GM23338 (cell line): ENCODE data around the gene SGK1. TPM values are rescaled to one million over a fixed set of nuclear protein-coding genes. Genes with fewer than 3 reads are reported as not detected.

Experiments used
- ATAC-seq: fragments of 200-7000 bp; cut with Tn5 transposase; 3 replicates; pipeline ENCODE4 v1.9.1; 2020
- DNase-seq: peaks from one replicate; pipeline ENCODE4 v3.0.0-alpha.2; 2015; ENCODE audit warnings: low spot score
- H2AFZ ChIP-seq: fragments of 200-600 bp; sonication (generic); 2 replicates; pipeline ENCODE4 v1.8.0; 2016; ENCODE audit warnings: antibody characterized with exemption, mild to moderate bottlenecking, moderate library complexity
- H3F3A ChIP-seq: fragments of 200-600 bp; sonication (generic); replicated peaks from 2 replicates; pipeline ENCODE4 v1.8.0; 2017; ENCODE audit warnings: antibody characterized with exemption, mixed run types, low read depth
- H3K27ac ChIP-seq: fragments of 200-600 bp; sonication (generic); 2 replicates; pipeline ENCODE4 v1.6.1; 2016; ENCODE audit warnings: low read depth
- H3K27me3 ChIP-seq: fragments of 200-600 bp; sonication (generic); 2 replicates; pipeline ENCODE4 v1.8.0; 2016; ENCODE audit warnings: mild to moderate bottlenecking, mixed run types, moderate library complexity; ENCODE audit not compliant: insufficient read depth
- H3K36me3 ChIP-seq: fragments of 200-600 bp; sonication (generic); 2 replicates; pipeline ENCODE4 v1.8.0; 2016; ENCODE audit warnings: mild to moderate bottlenecking; ENCODE audit not compliant: insufficient read depth
- H3K4me1 ChIP-seq: fragments of 200-600 bp; sonication (generic); 2 replicates; pipeline ENCODE4 v1.8.0; 2016; ENCODE audit warnings: mild to moderate bottlenecking, moderate library complexity; ENCODE audit not compliant: insufficient read depth
- H3K4me2 ChIP-seq: fragments of 200-600 bp; sonication (generic); 2 replicates; pipeline ENCODE4 v1.7.1; 2017; ENCODE audit warnings: mixed run types
- H3K4me3 ChIP-seq: fragments of 200-600 bp; sonication (generic); 2 replicates; pipeline ENCODE4 v1.6.1; 2016; ENCODE audit warnings: mixed run types
- H3K79me2 ChIP-seq: fragments of 200-600 bp; sonication (generic); replicated peaks from 2 replicates; pipeline ENCODE4 v1.8.0; 2017; ENCODE audit warnings: mild to moderate bottlenecking; ENCODE audit not compliant: insufficient read depth
- H3K9me2 ChIP-seq: fragments of 200-600 bp; sonication (generic); 2 replicates; pipeline ENCODE4 v1.8.0; 2017; ENCODE audit not compliant: insufficient read depth
- H4K20me1 ChIP-seq: fragments of 200-600 bp; sonication (generic); replicated peaks from 2 replicates; pipeline ENCODE4 v1.8.0; 2017; ENCODE audit warnings: mild to moderate bottlenecking; ENCODE audit not compliant: insufficient read depth
- H3K27ac Mint-ChIP-seq: 2 replicates; pipeline ENCODE4 v1.8.0; 2020; ENCODE audit warnings: inconsistent platforms, mild to moderate bottlenecking, moderate library complexity, mixed read lengths
- H3K27me3 Mint-ChIP-seq: 3 replicates; pipeline ENCODE4 v1.8.0; 2022; ENCODE audit warnings: low read depth, mild to moderate bottlenecking, moderate library complexity, mixed read lengths, inconsistent platforms; ENCODE audit not compliant: insufficient read depth, poor library complexity
- H3K36me3 Mint-ChIP-seq: 3 replicates; pipeline ENCODE4 v1.8.0; 2021; ENCODE audit warnings: low read depth, mild to moderate bottlenecking, inconsistent platforms, moderate library complexity, mixed read lengths
- H3K4me1 Mint-ChIP-seq: 3 replicates; pipeline ENCODE4 v1.8.0; 2020; ENCODE audit warnings: mild to moderate bottlenecking, inconsistent platforms, mixed read lengths
- H3K4me3 Mint-ChIP-seq: 3 replicates; pipeline ENCODE4 v1.8.0; 2021; ENCODE audit warnings: moderate library complexity, mild to moderate bottlenecking, inconsistent platforms, mixed read lengths
- H3K9me3 Mint-ChIP-seq: 3 replicates; pipeline ENCODE4 v1.8.0; 2020; ENCODE audit warnings: moderate library complexity, mild to moderate bottlenecking, inconsistent platforms, mixed read lengths
- CREB1 ChIP-seq: fragments of 250-450 bp; sonication (Bioruptor Pico); IDR thresholded peaks from 2 replicates; pipeline ENCODE4 v1.5.0; 2020; ENCODE audit warnings: low read depth, mild to moderate bottlenecking, moderate library complexity
- JUNB ChIP-seq: IDR thresholded peaks from one replicate; pipeline ENCODE4 v1.6.1; 2016; ENCODE audit warnings: antibody characterized with exemption; ENCODE audit not compliant: unreplicated experiment
- NANOG ChIP-seq: IDR thresholded peaks from 2 replicates; pipeline ENCODE4 v1.6.1; 2016; ENCODE audit warnings: antibody characterized with exemption, borderline replicate concordance
- POLR2AphosphoS5 ChIP-seq: IDR thresholded peaks from 2 replicates; pipeline ENCODE4 v1.6.1; 2016; ENCODE audit warnings: antibody characterized with exemption, low read depth
- ZNF331 ChIP-seq: fragments of 250-450 bp; sonication (Bioruptor Pico); IDR thresholded peaks from 2 replicates; pipeline ENCODE4 v1.5.0; 2020; ENCODE audit warnings: low read depth, mild to moderate bottlenecking, moderate library complexity
- polyA plus RNA-seq: library from polyadenylated mRNA; unstranded; fragments of >200 nt; fragmentation: Nextera tagmentation; extraction: Ambion mirVana; gene quantifications from 2 replicates; pipeline ENCODE4 v1.2.1, GENCODE V29; 2016
- total RNA-seq: library from RNA; depleted of rRNA; stranded (reverse); fragments of >200 nt; shearing (Covaris generic); gene quantifications from 2 replicates; pipeline ENCODE4 v1.2.3, GENCODE V29; 2014
- TF ChIP-seq, protein P1 (sequence below): IDR thresholded peaks from 2 replicates; pipeline ENCODE4 v1.6.1; 2016; ENCODE audit warnings: antibody characterized with exemption
- TF ChIP-seq, protein P2 (sequence below), 2 experiments: fragments of 200-600 bp in 1 of 2; sonication (generic) in 1 of 2; conservative IDR thresholded peaks; 2 replicates each; pipeline versions ENCODE4 v1.5.1 to v1.6.1; 2016 to 2017; ENCODE audit warnings: antibody characterized with exemption in 2 of 2, low read depth in 2 of 2, mild to moderate bottlenecking in 2 of 2, moderate library complexity in 1 of 2
- TF ChIP-seq, protein P3 (sequence below): fragments of 250-450 bp; sonication (Bioruptor Pico); IDR thresholded peaks from 2 replicates; pipeline ENCODE4 v1.5.0; 2020; ENCODE audit warnings: mild to moderate bottlenecking, moderate library complexity
- TF ChIP-seq, protein P4 (sequence below): IDR thresholded peaks from one replicate; pipeline ENCODE4 v1.6.1; 2018; ENCODE audit warnings: antibody characterized with exemption; ENCODE audit not compliant: unreplicated experiment

The SGK1 gene
- total and polyA plus RNA-seq, 2 experiments from 2014 or later = 16.3 to 37.2 TPM

DNA sequence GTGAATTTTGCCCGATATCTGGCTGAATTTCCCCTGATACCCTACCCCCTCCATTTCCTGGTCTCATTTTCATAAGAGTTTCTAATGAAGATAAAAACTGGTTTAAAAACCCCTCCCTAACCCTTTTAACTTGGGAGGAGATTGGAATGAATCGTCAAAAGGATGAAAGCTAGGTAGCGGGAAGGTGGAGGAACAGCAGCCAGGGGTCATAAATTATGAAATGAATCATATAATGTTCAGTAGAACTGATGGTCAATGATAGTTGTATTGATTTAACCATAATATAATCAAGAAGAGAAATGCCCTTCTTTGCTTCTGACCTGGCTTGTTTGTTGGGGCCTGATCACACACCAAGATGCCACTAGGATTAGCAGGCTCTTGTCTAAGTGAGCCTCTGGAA is 38.5 kb upstream of the SGK1 start:
- ATAC-seq (no peak), DNase-seq (no peak)
- H3K79me2 ChIP-seq = no peaks in the 10 kb centered on the region
- peaks cover 15% of the 10 kb centered on the region; the same call in 1 of the 2 replicates for H3K4me1 ChIP-seq
- H3K4me3 ChIP-seq = no peak overlapping the region
- Mint-ChIP-seq H3K27ac (no peak overlapping the region), H3K36me3 (peaks cover 21% of the 10 kb centered on the region; the same call in 2 of the 3 replicates), H3K4me1 (peaks cover 30% of the 10 kb centered on the region), H3K4me3 (no peak overlapping the region), H3K27me3 (peaks cover 5% of the 10 kb centered on the region), H3K9me3 (peaks cover 19% of the 10 kb centered on the region)
- no peaks in the 10 kb centered on the region for H3K36me3 ChIP-seq
- no peak overlapping the region for H3K4me2 ChIP-seq
- H3K27ac ChIP-seq = no peak overlapping the region
- H2AFZ ChIP-seq = no peak overlapping the region
- H3K9me2 ChIP-seq = 0 out of 2 replicates have a peak, but pooled peaks cover 4% of the 10 kb centered on the region
- H4K20me1 ChIP-seq = no peaks in the 10 kb centered on the region
- H3K27me3 ChIP-seq = no peaks in the 10 kb centered on the region
- TF ChIP-seq, protein P1, sequence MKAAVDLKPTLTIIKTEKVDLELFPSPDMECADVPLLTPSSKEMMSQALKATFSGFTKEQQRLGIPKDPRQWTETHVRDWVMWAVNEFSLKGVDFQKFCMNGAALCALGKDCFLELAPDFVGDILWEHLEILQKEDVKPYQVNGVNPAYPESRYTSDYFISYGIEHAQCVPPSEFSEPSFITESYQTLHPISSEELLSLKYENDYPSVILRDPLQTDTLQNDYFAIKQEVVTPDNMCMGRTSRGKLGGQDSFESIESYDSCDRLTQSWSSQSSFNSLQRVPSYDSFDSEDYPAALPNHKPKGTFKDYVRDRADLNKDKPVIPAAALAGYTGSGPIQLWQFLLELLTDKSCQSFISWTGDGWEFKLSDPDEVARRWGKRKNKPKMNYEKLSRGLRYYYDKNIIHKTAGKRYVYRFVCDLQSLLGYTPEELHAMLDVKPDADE = no peak
- TF ChIP-seq, protein P2, sequence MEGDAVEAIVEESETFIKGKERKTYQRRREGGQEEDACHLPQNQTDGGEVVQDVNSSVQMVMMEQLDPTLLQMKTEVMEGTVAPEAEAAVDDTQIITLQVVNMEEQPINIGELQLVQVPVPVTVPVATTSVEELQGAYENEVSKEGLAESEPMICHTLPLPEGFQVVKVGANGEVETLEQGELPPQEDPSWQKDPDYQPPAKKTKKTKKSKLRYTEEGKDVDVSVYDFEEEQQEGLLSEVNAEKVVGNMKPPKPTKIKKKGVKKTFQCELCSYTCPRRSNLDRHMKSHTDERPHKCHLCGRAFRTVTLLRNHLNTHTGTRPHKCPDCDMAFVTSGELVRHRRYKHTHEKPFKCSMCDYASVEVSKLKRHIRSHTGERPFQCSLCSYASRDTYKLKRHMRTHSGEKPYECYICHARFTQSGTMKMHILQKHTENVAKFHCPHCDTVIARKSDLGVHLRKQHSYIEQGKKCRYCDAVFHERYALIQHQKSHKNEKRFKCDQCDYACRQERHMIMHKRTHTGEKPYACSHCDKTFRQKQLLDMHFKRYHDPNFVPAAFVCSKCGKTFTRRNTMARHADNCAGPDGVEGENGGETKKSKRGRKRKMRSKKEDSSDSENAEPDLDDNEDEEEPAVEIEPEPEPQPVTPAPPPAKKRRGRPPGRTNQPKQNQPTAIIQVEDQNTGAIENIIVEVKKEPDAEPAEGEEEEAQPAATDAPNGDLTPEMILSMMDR (conservative IDR thresholded peaks at IDR 0.05; ENCODE audit: low read depth in 2 of 2) = no peak
- TF ChIP-seq, protein P3, sequence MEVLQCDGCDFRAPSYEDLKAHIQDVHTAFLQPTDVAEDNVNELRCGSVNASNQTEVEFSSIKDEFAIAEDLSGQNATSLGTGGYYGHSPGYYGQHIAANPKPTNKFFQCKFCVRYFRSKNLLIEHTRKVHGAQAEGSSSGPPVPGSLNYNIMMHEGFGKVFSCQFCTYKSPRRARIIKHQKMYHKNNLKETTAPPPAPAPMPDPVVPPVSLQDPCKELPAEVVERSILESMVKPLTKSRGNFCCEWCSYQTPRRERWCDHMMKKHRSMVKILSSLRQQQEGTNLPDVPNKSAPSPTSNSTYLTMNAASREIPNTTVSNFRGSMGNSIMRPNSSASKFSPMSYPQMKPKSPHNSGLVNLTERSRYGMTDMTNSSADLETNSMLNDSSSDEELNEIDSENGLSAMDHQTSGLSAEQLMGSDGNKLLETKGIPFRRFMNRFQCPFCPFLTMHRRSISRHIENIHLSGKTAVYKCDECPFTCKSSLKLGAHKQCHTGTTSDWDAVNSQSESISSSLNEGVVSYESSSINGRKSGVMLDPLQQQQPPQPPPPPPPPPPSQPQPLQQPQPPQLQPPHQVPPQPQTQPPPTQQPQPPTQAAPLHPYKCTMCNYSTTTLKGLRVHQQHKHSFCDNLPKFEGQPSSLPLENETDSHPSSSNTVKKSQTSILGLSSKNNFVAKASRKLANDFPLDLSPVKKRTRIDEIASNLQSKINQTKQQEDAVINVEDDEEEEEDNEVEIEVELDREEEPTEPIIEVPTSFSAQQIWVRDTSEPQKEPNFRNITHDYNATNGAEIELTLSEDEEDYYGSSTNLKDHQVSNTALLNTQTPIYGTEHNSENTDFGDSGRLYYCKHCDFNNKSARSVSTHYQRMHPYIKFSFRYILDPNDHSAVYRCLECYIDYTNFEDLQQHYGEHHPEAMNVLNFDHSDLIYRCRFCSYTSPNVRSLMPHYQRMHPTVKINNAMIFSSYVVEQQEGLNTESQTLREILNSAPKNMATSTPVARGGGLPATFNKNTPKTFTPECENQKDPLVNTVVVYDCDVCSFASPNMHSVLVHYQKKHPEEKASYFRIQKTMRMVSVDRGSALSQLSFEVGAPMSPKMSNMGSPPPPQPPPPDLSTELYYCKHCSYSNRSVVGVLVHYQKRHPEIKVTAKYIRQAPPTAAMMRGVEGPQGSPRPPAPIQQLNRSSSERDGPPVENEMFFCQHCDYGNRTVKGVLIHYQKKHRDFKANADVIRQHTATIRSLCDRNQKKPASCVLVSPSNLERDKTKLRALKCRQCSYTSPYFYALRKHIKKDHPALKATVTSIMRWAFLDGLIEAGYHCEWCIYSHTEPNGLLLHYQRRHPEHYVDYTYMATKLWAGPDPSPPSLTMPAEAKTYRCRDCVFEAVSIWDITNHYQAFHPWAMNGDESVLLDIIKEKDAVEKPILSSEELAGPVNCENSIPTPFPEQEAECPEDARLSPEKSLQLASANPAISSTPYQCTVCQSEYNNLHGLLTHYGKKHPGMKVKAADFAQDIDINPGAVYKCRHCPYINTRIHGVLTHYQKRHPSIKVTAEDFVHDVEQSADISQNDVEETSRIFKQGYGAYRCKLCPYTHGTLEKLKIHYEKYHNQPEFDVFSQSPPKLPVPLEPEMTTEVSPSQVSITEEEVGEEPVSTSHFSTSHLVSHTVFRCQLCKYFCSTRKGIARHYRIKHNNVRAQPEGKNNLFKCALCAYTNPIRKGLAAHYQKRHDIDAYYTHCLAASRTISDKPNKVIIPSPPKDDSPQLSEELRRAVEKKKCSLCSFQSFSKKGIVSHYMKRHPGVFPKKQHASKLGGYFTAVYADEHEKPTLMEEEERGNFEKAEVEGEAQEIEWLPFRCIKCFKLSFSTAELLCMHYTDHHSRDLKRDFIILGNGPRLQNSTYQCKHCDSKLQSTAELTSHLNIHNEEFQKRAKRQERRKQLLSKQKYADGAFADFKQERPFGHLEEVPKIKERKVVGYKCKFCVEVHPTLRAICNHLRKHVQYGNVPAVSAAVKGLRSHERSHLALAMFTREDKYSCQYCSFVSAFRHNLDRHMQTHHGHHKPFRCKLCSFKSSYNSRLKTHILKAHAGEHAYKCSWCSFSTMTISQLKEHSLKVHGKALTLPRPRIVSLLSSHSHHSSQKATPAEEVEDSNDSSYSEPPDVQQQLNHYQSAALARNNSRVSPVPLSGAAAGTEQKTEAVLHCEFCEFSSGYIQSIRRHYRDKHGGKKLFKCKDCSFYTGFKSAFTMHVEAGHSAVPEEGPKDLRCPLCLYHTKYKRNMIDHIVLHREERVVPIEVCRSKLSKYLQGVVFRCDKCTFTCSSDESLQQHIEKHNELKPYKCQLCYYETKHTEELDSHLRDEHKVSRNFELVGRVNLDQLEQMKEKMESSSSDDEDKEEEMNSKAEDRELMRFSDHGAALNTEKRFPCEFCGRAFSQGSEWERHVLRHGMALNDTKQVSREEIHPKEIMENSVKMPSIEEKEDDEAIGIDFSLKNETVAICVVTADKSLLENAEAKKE (CRISPR knock-in tag) = no peak
- TF ChIP-seq ZNF331 (CRISPR knock-in tag) (no peak), CREB1 (CRISPR knock-in tag) (no peak), POLR2AphosphoS5 (no peak), JUNB (no peak), NANOG (no peak)
- TF ChIP-seq, protein P4, sequence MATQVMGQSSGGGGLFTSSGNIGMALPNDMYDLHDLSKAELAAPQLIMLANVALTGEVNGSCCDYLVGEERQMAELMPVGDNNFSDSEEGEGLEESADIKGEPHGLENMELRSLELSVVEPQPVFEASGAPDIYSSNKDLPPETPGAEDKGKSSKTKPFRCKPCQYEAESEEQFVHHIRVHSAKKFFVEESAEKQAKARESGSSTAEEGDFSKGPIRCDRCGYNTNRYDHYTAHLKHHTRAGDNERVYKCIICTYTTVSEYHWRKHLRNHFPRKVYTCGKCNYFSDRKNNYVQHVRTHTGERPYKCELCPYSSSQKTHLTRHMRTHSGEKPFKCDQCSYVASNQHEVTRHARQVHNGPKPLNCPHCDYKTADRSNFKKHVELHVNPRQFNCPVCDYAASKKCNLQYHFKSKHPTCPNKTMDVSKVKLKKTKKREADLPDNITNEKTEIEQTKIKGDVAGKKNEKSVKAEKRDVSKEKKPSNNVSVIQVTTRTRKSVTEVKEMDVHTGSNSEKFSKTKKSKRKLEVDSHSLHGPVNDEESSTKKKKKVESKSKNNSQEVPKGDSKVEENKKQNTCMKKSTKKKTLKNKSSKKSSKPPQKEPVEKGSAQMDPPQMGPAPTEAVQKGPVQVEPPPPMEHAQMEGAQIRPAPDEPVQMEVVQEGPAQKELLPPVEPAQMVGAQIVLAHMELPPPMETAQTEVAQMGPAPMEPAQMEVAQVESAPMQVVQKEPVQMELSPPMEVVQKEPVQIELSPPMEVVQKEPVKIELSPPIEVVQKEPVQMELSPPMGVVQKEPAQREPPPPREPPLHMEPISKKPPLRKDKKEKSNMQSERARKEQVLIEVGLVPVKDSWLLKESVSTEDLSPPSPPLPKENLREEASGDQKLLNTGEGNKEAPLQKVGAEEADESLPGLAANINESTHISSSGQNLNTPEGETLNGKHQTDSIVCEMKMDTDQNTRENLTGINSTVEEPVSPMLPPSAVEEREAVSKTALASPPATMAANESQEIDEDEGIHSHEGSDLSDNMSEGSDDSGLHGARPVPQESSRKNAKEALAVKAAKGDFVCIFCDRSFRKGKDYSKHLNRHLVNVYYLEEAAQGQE = no peak
- H3F3A ChIP-seq = no peaks in the 10 kb centered on the region
